Cardiac muscle cell (in vitro differentiated cells and primary cell): Measurements from ENCODE around the gene TAF4. TPM values are rescaled to one million over a fixed set of nuclear protein-coding genes. Genes with fewer than 3 reads are reported as not detected.

Source experiments
- DNase-seq, 2 donors: peaks; one replicate each; pipeline versions ENCODE4 v3.0.0 to v3.0.0-alpha.2; 2010 to 2017; ENCODE audit warnings: low read depth in 1 of 2, low spot score in 1 of 2
- H3K27ac ChIP-seq: fragments of 200-600 bp; sonication (generic); 2 replicates; pipeline ENCODE4 v1.5.1; 2016
- H3K27me3 ChIP-seq: fragments of 200-600 bp; sonication (generic); 2 replicates; pipeline ENCODE4 v1.6.0; 2016; ENCODE audit warnings: control low read depth
- H3K36me3 ChIP-seq: fragments of 200-600 bp; sonication (generic); 2 replicates; pipeline ENCODE4 v1.5.1; 2016; ENCODE audit warnings: control low read depth
- H3K4me1 ChIP-seq: fragments of 200-600 bp; sonication (generic); 2 replicates; pipeline ENCODE4 v1.8.1; 2017; ENCODE audit warnings: low read depth, mild to moderate bottlenecking, mixed run types
- H3K4me3 ChIP-seq: fragments of 200-600 bp; sonication (generic); 2 replicates; pipeline ENCODE4 v1.5.1; 2016; ENCODE audit warnings: mild to moderate bottlenecking
- H3K9me3 ChIP-seq: fragments of 200-600 bp; sonication (generic); 2 replicates; pipeline ENCODE4 v1.5.1; 2017; ENCODE audit warnings: low read depth, mild to moderate bottlenecking, control low read depth
- CTCF ChIP-seq: IDR thresholded peaks from 2 replicates; pipeline ENCODE4 v1.5.1; 2012; ENCODE audit warnings: low read depth, mild to moderate bottlenecking, low read length
- polyA plus RNA-seq: library from polyadenylated mRNA; unstranded; fragments of >200 nt; fragmentation: Nextera tagmentation; extraction: Ambion mirVana; gene quantifications from 2 replicates; pipeline ENCODE4 v1.2.1, GENCODE V29; 2016
- total RNA-seq: library from RNA; depleted of rRNA; stranded (reverse); fragments of >200 nt; gene quantifications from 2 replicates; pipeline ENCODE4 v1.2.3, GENCODE V29; 2016

Gene TAF4
- total and polyA plus RNA-seq, 2 experiments from 2014 or later = 3.7 to 21.1 TPM

DNA sequence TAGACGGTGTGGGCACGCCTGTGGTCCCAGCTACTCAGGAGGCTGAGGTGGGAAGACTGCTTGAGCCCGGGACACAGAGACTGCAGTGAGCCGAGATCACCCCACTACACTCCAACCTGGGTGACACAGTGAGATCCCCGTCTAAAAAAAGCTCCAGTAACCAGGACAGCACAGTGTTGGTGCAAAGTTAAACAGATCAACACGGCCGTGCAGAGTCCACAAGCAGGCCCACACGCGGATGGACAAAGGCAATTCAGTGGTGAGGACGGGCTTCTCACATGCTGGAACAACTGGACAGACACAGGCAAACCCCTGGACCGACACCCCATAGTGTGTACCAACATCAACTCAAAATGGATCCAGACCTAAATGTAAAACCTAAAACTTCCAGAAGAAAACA is 41.7 kb downstream of the TAF4 start:
- no peak for TF ChIP-seq CTCF

DNA sequence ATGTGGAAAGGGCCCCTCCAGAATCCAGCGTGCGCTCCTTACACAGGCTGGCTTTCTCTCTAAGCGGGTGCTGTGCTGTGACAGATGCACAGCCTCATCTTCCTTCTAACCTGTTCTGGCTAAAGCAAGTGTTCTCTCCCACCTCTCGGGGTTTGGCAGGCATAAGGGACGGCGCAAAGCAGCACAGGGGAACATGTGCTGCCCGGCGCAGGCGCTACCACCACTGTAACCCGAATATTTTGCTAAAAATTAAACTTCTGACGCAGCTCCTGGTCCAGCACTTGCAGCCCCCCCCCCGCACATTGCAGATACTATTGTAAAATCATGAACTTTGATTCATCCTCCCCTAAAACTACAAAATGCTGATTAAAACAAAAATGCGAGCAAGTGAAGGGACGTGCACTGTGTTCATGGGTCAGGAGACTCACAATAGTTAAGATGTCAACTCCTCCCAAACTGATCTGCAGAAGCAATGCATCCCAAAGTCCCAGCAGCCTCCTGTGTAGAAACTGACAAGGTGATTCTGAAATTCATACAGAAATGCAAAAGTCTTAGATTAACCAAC is 43.0 kb downstream of the TAF4 start:
- no peak overlapping the region for H3K27ac ChIP-seq
- H3K36me3 ChIP-seq = no peaks in the 10 kb centered on the region
- H3K27me3 ChIP-seq = no peaks in the 10 kb centered on the region
- H3K4me3 ChIP-seq = no peak overlapping the region
- DNase-seq = no peak
- peaks cover 27% of the 10 kb centered on the region for H3K4me1 ChIP-seq
- no peak for TF ChIP-seq CTCF
- no peaks in the 10 kb centered on the region for H3K9me3 ChIP-seq

More for the DNA sequence above, 41.7 kb downstream of the TAF4 start:
- no peak overlapping the region for H3K27ac ChIP-seq
- H3K36me3 ChIP-seq = no peaks in the 10 kb centered on the region
- no peaks in the 10 kb centered on the region for H3K9me3 ChIP-seq
- H3K27me3 ChIP-seq = no peaks in the 10 kb centered on the region
- H3K4me1 ChIP-seq = peaks cover 27% of the 10 kb centered on the region
- DNase-seq = no peak
- no peak overlapping the region for H3K4me3 ChIP-seq

- H3K27me3 ChIP-seq = no peaks in the 10 kb centered on the region
- no peak overlapping the region for H3K27ac ChIP-seq
- no peaks in the 10 kb centered on the region for H3K9me3 ChIP-seq
- DNase-seq = no peak
- TF ChIP-seq CTCF = no peak
- no peaks in the 10 kb centered on the region for H3K36me3 ChIP-seq
- H3K4me3 ChIP-seq = no peak overlapping the region
- H3K4me1 ChIP-seq = peaks cover 27% of the 10 kb centered on the region
Measured at GRCh38 chr20:62021793-62022385, 43.8 kb downstream of the TAF4 start.

DNA sequence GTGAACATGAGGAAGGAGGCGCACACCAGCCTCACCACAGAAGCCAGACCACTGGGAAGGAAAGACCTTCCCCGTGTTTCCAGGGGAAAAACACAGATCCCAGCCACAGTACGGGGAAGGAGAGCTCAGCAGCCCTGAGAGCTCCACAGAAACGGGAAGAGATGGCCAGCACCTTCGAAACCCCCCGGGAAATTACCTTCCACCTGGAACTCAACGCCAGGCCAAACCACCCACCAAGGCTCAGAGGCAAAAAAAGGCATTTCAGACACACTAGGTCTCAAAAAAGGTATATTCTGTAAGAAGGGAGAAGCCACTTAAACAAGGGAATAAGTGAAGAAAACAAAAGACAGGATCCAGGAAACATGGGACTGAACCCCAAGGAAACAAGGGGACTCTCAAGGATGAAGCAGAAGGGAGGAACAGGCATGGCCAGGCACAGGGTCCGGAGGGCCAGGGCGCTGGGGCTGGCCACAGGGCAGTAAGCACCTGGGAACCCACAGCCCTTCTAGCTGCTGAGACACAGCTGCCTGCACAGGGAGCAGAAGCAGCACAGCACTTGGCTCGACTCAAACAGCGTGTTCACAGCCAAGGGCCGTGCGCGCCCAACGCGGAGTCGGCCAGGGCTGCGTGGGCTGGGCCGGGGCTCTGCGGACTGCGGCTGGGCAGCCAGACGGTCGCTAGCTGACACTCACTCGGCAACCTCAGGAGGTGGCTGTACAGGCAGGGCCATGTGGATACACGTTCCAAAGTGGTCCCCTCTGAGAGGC is 44.6 kb downstream of the TAF4 start:
- Histone ChIP-seq H3K4me3 (no peak overlapping the region), H3K27ac (no peak overlapping the region)
- DNase-seq = peak in 1 of 2 donors; percentile 70

More for the DNA sequence above, 44.6 kb downstream of the TAF4 start:
- Histone ChIP-seq H3K27me3 (no peaks in the 10 kb centered on the region), H3K4me1 (peaks cover 24% of the 10 kb centered on the region), H3K36me3 (no peaks in the 10 kb centered on the region), H3K9me3 (no peaks in the 10 kb centered on the region)
- no peak for TF ChIP-seq CTCF
